C4-2B (cell line): ENCODE measurements around the gene GPR12.

Source experiments
- H3K27ac ChIP-seq: fragments of 450-650 bp; 2 replicates; pipeline ENCODE4 v1.5.1; 2017
- ZFX ChIP-seq: fragments of 450-650 bp; IDR thresholded peaks from 2 replicates; pipeline ENCODE4 v1.6.1; 2017
- TF ChIP-seq, protein P1 (sequence below): fragments of 450-650 bp; conservative IDR thresholded peaks from 2 replicates; pipeline ENCODE4 v1.5.1; 2017; ENCODE audit warnings: mild to moderate bottlenecking

Gene GPR12

DNA sequence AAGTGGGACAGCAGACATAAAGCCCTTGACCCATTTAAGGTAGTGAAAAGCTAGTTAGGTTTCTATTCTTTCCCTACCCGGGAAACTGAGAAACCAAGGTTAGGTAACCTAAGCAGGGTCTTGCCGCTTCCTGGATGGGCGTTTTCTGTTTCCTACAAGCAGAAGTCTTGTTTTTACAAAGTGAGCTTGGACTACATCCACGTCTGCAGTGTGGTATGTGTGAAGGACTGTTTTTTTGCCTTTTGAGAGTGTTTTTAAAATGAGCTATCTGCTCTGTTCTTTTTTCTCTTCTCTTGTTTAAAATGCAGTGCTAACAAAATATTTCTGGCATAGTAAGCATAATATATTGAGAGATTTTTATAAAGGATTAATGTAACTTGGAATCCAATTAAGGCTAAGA lies 49.4 kb downstream of the GPR12 start:
- H3K27ac ChIP-seq: no peak overlapping the region
- TF ChIP-seq ZFX: no peak
- TF ChIP-seq, protein P1, sequence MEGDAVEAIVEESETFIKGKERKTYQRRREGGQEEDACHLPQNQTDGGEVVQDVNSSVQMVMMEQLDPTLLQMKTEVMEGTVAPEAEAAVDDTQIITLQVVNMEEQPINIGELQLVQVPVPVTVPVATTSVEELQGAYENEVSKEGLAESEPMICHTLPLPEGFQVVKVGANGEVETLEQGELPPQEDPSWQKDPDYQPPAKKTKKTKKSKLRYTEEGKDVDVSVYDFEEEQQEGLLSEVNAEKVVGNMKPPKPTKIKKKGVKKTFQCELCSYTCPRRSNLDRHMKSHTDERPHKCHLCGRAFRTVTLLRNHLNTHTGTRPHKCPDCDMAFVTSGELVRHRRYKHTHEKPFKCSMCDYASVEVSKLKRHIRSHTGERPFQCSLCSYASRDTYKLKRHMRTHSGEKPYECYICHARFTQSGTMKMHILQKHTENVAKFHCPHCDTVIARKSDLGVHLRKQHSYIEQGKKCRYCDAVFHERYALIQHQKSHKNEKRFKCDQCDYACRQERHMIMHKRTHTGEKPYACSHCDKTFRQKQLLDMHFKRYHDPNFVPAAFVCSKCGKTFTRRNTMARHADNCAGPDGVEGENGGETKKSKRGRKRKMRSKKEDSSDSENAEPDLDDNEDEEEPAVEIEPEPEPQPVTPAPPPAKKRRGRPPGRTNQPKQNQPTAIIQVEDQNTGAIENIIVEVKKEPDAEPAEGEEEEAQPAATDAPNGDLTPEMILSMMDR: no peak

DNA sequence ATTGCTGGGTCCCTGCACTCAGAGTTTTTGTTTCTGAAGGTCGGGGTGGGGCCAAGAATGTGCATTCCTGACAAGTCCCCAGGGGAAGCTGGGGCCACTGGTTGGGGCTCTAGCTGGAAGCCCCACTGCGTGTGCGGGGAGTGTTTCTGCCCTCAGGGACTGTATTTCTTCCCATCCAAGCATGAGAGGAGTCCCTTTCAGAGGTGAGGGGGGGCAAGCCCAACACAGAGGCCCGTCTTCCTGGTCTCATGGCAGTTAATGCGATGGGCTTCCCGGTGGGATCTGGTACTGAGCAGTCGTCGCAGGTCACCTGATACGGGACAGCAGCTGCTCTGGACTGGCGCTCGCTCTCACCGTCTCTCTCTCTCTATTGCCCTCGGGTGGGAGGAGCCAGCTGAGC lies 50.4 kb downstream of the GPR12 start:
- H3K27ac ChIP-seq: no peak overlapping the region
- TF ChIP-seq ZFX: no peak
- TF ChIP-seq, protein P1: no peak

DNA sequence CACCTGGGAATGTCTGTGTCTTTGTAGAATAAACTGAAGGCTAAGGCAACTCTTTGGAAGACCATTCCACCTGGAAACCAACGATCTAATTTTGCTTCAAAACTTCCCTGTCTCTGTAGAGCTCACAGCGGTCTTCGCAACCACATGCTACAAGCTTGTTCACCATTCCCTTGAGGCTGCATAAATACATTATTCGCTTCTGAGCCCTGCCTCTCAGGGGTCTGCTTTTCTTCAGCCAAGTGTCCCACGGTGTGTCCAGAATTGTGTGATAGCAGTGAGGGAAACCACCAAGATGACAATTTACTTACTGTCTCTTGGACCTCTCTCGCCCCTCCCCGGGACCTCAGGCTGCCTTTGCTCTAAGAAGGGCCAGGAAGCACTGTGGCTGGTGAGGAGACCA lies 51.1 kb downstream of the GPR12 start:
- TF ChIP-seq, protein P1: no peak
- no peak for TF ChIP-seq ZFX
- no peak overlapping the region for H3K27ac ChIP-seq

DNA sequence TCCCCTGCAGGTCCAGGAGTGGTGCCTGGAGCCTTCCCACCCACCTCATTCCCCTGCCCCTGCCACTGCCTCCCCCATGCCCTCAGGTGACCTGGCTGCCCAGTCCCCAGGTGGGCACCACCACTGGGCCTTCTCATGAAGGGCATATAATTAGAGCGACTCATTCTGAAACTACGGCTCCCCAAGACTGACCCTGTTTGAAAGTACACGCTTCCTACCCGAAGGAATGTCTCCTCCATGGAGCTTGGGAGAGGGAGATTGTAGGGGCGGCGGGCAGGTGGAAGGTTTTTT lies 52.6 kb downstream of the GPR12 start:
- H3K27ac ChIP-seq: no peak overlapping the region
- TF ChIP-seq ZFX: no peak
- TF ChIP-seq, protein P1: peak; percentile 69

DNA sequence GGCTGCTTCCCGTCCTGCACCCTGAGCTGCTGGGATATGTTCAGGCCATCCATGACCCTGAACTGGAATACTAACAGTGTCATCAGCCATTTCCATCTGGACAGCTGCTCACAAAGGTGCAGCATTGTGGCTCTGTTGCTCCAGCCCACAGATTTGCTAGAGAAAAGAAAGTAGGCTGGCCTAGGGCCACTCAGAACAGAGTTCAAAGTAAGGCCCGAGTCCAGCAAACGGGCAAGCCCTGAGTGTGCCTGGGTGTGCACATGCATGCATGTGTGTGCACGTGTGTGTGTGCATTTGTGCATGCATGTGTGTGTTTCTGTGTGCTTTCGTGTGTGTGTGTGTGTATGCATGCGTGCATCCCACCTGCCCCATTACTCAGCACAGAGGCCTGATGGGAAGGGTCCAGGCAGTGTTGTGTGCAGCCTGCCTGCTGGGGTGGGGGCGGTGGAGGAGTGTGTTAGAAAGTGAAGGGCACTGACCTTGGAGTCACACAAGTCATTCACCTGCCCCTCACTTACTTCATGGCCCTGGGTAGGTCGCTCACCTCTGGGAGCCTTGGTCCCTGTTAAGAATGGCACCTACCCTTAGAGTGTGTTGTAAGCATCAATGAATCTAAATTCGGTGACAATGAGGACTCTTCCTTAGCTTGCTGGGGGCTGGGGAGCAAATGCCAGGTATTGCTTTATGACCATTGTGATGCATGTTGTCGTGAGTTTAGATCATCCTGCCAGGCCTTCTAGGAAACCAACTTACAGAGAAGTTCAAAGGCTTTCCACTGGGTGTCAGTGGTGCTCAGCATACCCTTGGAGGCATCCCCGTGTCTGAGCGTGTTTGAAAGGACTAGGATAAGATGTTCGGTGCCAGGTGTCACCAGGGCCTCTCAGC lies 53.2 kb downstream of the GPR12 start:
- H3K27ac ChIP-seq: no peak overlapping the region
- no peak for TF ChIP-seq ZFX
- TF ChIP-seq, protein P1: peak; percentile 89

DNA sequence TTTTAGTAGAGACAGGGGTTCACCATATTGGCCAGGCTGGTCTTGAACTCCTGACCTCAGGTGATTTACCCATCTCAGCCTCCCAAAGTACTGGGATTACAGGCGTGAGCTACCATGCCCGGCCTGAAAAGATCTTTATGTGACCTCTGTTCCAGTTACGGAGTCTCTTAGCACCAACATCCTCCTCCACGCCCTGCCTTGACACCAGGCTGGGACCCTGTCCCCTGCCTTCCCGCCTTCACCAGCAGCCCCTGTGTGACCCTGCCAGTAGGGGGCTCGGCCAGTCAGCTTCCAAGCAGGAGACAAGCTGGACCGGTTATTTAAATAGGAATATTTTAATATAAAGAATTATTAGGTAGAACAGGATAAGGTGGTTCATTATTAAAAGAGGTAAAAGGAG lies 54.2 kb downstream of the GPR12 start:
- TF ChIP-seq, protein P1: no peak; the same call in 1 of the 2 replicates
- no peak for TF ChIP-seq ZFX
- H3K27ac ChIP-seq: no peak overlapping the region

DNA sequence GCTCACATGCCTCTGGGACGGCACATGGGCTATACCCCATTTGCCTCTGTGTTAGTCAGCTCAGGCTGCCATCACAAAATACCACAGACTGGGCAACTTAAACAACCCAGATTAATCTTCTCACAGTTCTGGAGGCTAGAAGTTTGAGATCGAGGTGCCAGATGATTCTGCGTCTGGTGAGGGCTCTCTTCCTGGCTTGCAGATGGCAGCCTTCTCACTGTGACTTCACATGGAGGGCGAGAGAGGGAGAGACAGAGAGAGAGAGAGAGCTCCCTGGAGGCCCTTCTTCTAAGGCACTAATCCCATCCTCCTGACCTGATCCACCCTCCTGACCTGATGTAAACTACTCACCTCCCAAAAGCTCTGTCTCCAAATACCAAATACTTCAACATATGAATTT lies 55.0 kb downstream of the GPR12 start:
- no peak overlapping the region for H3K27ac ChIP-seq
- TF ChIP-seq ZFX: no peak
- TF ChIP-seq, protein P1: no peak
